OCI-LY3 (cell line): ENCODE data around the gene QSOX2.

Experiments
- H2AFZ ChIP-seq: fragments of 200-600, 300-600 bp; shearing (Covaris generic); 2 replicates; pipeline ENCODE4 v1.6.0; 2014; ENCODE audit warnings: antibody characterized with exemption, low read depth, low read length
- H3K27ac ChIP-seq: fragments of 200-600, 300-600 bp; sonication (generic); 2 replicates; pipeline ENCODE4 v1.5.1; 2014; ENCODE audit warnings: mild to moderate bottlenecking, low read length, moderate library complexity, mixed read lengths
- H3K27me3 ChIP-seq: fragments of 200-600, 300-600 bp; sonication (generic); 2 replicates; pipeline ENCODE4 v1.6.1; 2014; ENCODE audit warnings: low read depth, low read length, mixed read lengths
- H3K36me3 ChIP-seq: fragments of 200-600, 300-600 bp; sonication (generic); replicated peaks from 2 replicates; pipeline ENCODE3; 2014; ENCODE audit warnings: low read depth, low read length, mixed read lengths
- H3K4me1 ChIP-seq: fragments of 300-600, 200-600 bp; sonication (generic); 2 replicates; pipeline ENCODE4 v1.6.1; 2014; ENCODE audit warnings: low read length, mixed read lengths
- H3K4me2 ChIP-seq: fragments of 200-600, 300-600 bp; sonication (generic); 2 replicates; pipeline ENCODE4 v1.6.1; 2014; ENCODE audit warnings: low read length, mixed read lengths
- H3K4me3 ChIP-seq: fragments of 300-600, 200-600 bp; sonication (generic); 2 replicates; pipeline ENCODE4 v1.5.1; 2014; ENCODE audit warnings: antibody characterized with exemption, mild to moderate bottlenecking, low read length, moderate library complexity
- H3K79me2 ChIP-seq: fragments of 300-600, 200-600 bp; shearing (Covaris generic); 2 replicates; pipeline ENCODE4 v1.6.1; 2014; ENCODE audit warnings: mild to moderate bottlenecking, low read length, mixed read lengths
- H3K9ac ChIP-seq: fragments of 300-600, 200-600 bp; shearing (Covaris generic); 2 replicates; pipeline ENCODE4 v1.6.0; 2014; ENCODE audit warnings: mild to moderate bottlenecking, low read length, moderate library complexity
- H3K9me3 ChIP-seq: fragments of 200-600, 300-600 bp; shearing (Covaris generic); 2 replicates; pipeline ENCODE4 v1.6.1; 2014; ENCODE audit warnings: low read length, mixed read lengths; ENCODE audit not compliant: insufficient read depth
- H4K20me1 ChIP-seq: fragments of 200-600, 300-600 bp; sonication (generic); 2 replicates; pipeline ENCODE4 v1.6.1; 2016; ENCODE audit warnings: low read length, mixed read lengths; ENCODE audit not compliant: insufficient read depth
- CTCF ChIP-seq: fragments of 200-600, 300-600 bp; sonication (generic); IDR thresholded peaks from 2 replicates; pipeline ENCODE4 v1.5.1; 2014; ENCODE audit warnings: antibody characterized with exemption, low read length, low read depth
- EZH2phosphoT487 ChIP-seq: fragments of 200-600 bp; shearing (Covaris generic); IDR thresholded peaks from 2 replicates; pipeline ENCODE4 v1.6.1; 2018; ENCODE audit warnings: antibody characterized with exemption, mixed run types, low read depth

Gene QSOX2

GRCh38 chr9:136223871-136224640 lies 21.6 kb downstream of the QSOX2 start:
- TF ChIP-seq EZH2phosphoT487: no peak
- Histone ChIP-seq H3K27ac (no peak overlapping the region), H2AFZ (no peak overlapping the region), H4K20me1 (peaks cover 24% of the 10 kb centered on the region), H3K4me1 (peaks cover 19% of the 10 kb centered on the region), H3K9ac (no peak overlapping the region), H3K27me3 (no peaks in the 10 kb centered on the region), H3K9me3 (no peaks in the 10 kb centered on the region; the same call in 1 of the 2 replicates), H3K4me3 (no peak overlapping the region), H3K79me2 (peaks cover 71% of the 10 kb centered on the region), H3K36me3 (peaks cover 20% of the 10 kb centered on the region), H3K4me2 (no peak overlapping the region)

DNA sequence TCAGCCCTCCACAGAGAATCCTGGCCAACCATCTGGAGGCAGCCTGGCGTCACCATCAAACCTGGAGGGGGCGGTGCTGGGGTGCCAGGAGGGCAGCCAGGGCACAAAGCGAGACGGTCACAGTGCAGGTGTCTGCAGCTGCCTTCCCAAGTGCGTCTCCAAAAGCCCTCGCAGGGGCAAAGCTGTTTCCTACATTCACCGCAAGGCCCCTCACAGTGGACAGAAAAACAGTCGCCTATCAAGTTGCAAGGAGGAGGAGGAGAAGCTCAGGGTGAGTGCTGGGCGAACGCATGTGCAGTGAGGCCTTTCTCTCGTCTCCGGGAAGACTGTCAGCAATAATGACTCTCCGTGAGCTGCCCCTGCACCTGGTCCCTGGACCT lies 22.7 kb downstream of the QSOX2 start:
- Histone ChIP-seq H3K9me3 (no peaks in the 10 kb centered on the region; the same call in 1 of the 2 replicates), H3K36me3 (peaks cover 24% of the 10 kb centered on the region), H2AFZ (no peak overlapping the region), H3K27me3 (no peaks in the 10 kb centered on the region), H4K20me1 (peaks cover 21% of the 10 kb centered on the region), H3K27ac (no peak overlapping the region), H3K4me2 (no peak overlapping the region), H3K79me2 (peaks cover 59% of the 10 kb centered on the region), H3K4me1 (peaks cover 19% of the 10 kb centered on the region), H3K4me3 (no peak overlapping the region), H3K9ac (no peak overlapping the region)
- TF ChIP-seq CTCF (no peak), EZH2phosphoT487 (no peak)

DNA sequence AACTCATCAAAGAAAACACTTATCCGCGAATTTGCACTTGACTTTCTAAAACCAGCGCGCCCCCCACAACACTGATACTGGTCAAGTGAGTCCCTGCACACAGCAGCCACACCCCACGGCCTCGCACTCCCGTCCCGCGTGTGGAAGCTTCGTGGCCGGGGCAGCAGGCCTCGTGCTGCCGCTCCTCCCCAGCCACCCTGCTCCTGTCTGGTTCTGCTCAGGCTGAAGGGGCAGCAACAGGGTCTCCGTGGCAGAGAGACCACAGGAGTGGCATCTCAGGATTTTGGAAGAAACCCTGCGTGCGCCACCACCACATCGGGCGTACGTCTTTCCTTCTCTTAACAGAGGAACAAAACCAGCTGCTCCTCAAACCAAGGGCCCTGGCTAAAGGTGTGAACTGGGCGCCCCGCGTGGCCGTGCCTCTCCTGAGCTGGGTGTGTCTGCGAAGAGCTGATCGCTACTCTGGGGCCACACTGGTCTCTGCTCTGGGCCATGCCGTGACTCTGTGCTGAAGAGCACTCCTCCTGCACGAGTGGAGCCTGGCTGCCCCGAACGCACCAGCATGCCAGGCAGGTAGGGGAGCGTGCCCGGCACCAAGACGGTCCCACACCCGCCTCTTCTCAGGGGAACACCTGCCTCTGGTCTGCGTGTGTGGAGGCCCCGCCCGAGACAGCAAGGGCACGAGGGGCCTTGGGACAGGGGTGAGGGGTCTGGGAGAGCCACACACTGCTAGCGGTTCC lies 23.3 kb downstream of the QSOX2 start:
- H4K20me1 ChIP-seq: peaks cover 21% of the 10 kb centered on the region
- no peak overlapping the region for H3K9ac ChIP-seq
- peaks cover 24% of the 10 kb centered on the region for H3K36me3 ChIP-seq
- H3K4me1 ChIP-seq: peaks cover 19% of the 10 kb centered on the region
- H3K4me3 ChIP-seq: no peak overlapping the region
- H3K79me2 ChIP-seq: peaks cover 58% of the 10 kb centered on the region
- no peaks in the 10 kb centered on the region; the same call in 1 of the 2 replicates for H3K9me3 ChIP-seq
- H3K27me3 ChIP-seq: no peaks in the 10 kb centered on the region
- no peak overlapping the region for H3K4me2 ChIP-seq
- TF ChIP-seq CTCF (no peak), EZH2phosphoT487 (no peak)
- H2AFZ ChIP-seq: no peak overlapping the region
- no peak overlapping the region for H3K27ac ChIP-seq

DNA sequence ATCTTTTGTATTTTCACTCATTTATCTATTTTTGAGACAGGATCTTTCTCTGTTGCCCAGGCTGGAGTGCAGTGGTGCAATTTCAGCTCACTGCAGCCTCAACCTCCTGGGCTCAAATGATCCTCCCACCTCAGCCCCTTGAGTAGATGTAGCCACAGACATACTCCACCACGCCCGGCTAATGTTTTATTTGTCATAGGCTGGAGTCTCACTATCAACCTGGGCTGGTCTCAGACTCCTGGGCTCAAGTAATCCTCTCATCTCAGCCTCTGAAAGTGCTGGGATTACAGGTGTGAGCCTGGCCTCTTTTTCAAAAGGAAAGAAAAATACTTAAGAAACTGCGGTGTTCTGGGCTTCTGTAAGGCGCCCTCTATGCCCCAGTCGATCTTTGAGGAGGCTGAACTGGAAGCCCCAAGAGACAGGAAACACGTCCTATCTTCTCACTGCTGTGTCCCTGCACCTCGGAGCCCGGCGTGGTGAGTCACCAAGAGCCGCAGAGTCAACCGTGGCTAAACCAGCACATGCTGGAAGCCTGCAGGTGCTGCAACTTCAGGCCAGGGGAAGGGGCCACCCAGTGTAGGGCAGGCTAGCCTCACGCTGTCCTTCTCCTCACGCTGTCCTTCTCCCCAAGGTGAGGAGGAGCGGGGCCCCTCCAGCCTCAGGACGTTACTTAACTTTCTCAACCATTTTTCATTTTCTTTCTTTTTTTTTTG lies 25.4 kb downstream of the QSOX2 start:
- H3K4me3 ChIP-seq: no peak overlapping the region
- H4K20me1 ChIP-seq: 0 out of 2 replicates have a peak, but pooled peaks cover 5% of the 10 kb centered on the region
- no peak overlapping the region for H3K9ac ChIP-seq
- peaks cover 38% of the 10 kb centered on the region for H3K79me2 ChIP-seq
- H3K4me2 ChIP-seq: no peak overlapping the region
- H3K27me3 ChIP-seq: no peaks in the 10 kb centered on the region
- peaks cover 37% of the 10 kb centered on the region for H3K36me3 ChIP-seq
- TF ChIP-seq CTCF (no peak), EZH2phosphoT487 (no peak)
- no peak overlapping the region for H2AFZ ChIP-seq
- H3K27ac ChIP-seq: no peak overlapping the region
- peaks cover 6% of the 10 kb centered on the region for H3K4me1 ChIP-seq
- no peaks in the 10 kb centered on the region; the same call in 1 of the 2 replicates for H3K9me3 ChIP-seq
